IPS-20b (cell line): ENCODE results near the gene CEP290.
"Not testable (repeated sequence)": the region's sequence is repeated elsewhere in the genome, so short reads cannot be mapped to it uniquely, and the experiment has no call there.

Experiments
- H3K27ac ChIP-seq: one replicate; pipeline ENCODE4 v1.5.1; 2013; ENCODE audit warnings: low read length
- H3K27me3 ChIP-seq: 2 replicates; pipeline ENCODE4 v1.6.1; 2013; ENCODE audit warnings: mild to moderate bottlenecking, low read length, inconsistent platforms; ENCODE audit not compliant: insufficient read depth
- H3K36me3 ChIP-seq: 2 replicates; pipeline ENCODE4 v1.6.1; 2013; ENCODE audit warnings: low read depth, mild to moderate bottlenecking, inconsistent platforms, low read length, moderate library complexity; ENCODE audit not compliant: insufficient read depth
- H3K4me1 ChIP-seq: 2 replicates; pipeline ENCODE4 v1.6.1; 2013; ENCODE audit warnings: mild to moderate bottlenecking, control low read depth, inconsistent platforms, low read length, moderate library complexity; ENCODE audit not compliant: insufficient read depth
- H3K4me3 ChIP-seq: 2 replicates; pipeline ENCODE4 v1.5.1; 2013; ENCODE audit warnings: mild to moderate bottlenecking, low read length, inconsistent platforms
- H3K9ac ChIP-seq: 2 replicates; pipeline ENCODE4 v1.6.1; 2013; ENCODE audit warnings: low read depth, mild to moderate bottlenecking, inconsistent platforms, low read length, moderate library complexity
- H3K9me3 ChIP-seq: 2 replicates; pipeline ENCODE4 v1.6.1; 2013; ENCODE audit warnings: mild to moderate bottlenecking, low read depth, low read length, inconsistent platforms; ENCODE audit not compliant: insufficient read depth

CEP290 gene

GRCh38 chr12:88035907-88036289 lies 106.0 kb downstream of the CEP290 start:
- H3K27me3 ChIP-seq, result no peaks in the 10 kb centered on the region
- no peaks in the 10 kb centered on the region for H3K36me3 ChIP-seq
- peaks cover 22% of the 10 kb centered on the region; the same call in 1 of the 2 replicates for H3K4me1 ChIP-seq
- H3K9me3 ChIP-seq, result no peaks in the 10 kb centered on the region; the same call in 1 of the 2 replicates
- H3K4me3 ChIP-seq, result peak overlapping the region; percentile 98
- H3K27ac ChIP-seq, result no peak overlapping the region
- peak overlapping the region; percentile 90 for H3K9ac ChIP-seq

- Histone ChIP-seq H3K36me3 (no peaks in the 10 kb centered on the region), H3K4me3 (peak overlapping the region; percentile 98), H3K4me1 (peaks cover 22% of the 10 kb centered on the region; the same call in 1 of the 2 replicates), H3K9ac (peak overlapping the region; percentile 90), H3K27ac (no peak overlapping the region), H3K9me3 (no peaks in the 10 kb centered on the region; the same call in 1 of the 2 replicates), H3K27me3 (no peaks in the 10 kb centered on the region)
Measured at GRCh38 chr12:88035271-88035906, 106.5 kb downstream of the CEP290 start.

GRCh38 chr12:88031161-88031560 lies 110.7 kb downstream of the CEP290 start:
- not testable (repeated sequence) for H3K27ac ChIP-seq, H3K9me3 ChIP-seq, H3K27me3 ChIP-seq, H3K4me1 ChIP-seq, H3K9ac ChIP-seq, H3K36me3 ChIP-seq, H3K4me3 ChIP-seq

GRCh38 chr12:88029093-88029665 lies 112.7 kb downstream of the CEP290 start, which contains the start of gene C12orf50:
Gene C12orf50 (minus strand): TSS chr12:88029401. CDS start chr12:88026962, 2,439 bp downstream.
- Histone ChIP-seq H3K36me3 (no peaks in the 10 kb centered on the region), H3K4me3 (no peak within 1 kb of the TSS), H3K27ac (no peak within 1 kb of the TSS), H3K9ac (no peak within 1 kb of the TSS), H3K9me3 (no peaks in the 10 kb centered on the region; the same call in 1 of the 2 replicates), H3K4me1 (no peaks in the 10 kb centered on the region), H3K27me3 (no peaks in the 10 kb centered on the region)

- no peak overlapping the region for H3K9ac ChIP-seq
- H3K9me3 ChIP-seq, result no peaks in the 10 kb centered on the region; the same call in 1 of the 2 replicates
- no peaks in the 10 kb centered on the region for H3K27me3 ChIP-seq
- H3K4me1 ChIP-seq, result no peaks in the 10 kb centered on the region
- H3K36me3 ChIP-seq, result no peaks in the 10 kb centered on the region
- H3K27ac ChIP-seq, result no peak overlapping the region
- no peak overlapping the region for H3K4me3 ChIP-seq
Measured at GRCh38 chr12:88026196-88026595, 115.7 kb downstream of the CEP290 start.

- no peaks in the 10 kb centered on the region for H3K27me3 ChIP-seq
- no peaks in the 10 kb centered on the region for H3K4me1 ChIP-seq
- H3K9ac ChIP-seq, result no peak overlapping the region
- H3K9me3 ChIP-seq, result peaks cover 39% of the 10 kb centered on the region
- no peaks in the 10 kb centered on the region for H3K36me3 ChIP-seq
- H3K4me3 ChIP-seq, result no peak overlapping the region
- H3K27ac ChIP-seq, result no peak overlapping the region
Measured at GRCh38 chr12:88017964-88018363, 123.9 kb downstream of the CEP290 start.

- Histone ChIP-seq H3K27ac (no peak overlapping the region), H3K36me3 (no peaks in the 10 kb centered on the region), H3K9ac (no peak overlapping the region)
Measured at GRCh38 chr12:88015825-88016224, 126.1 kb downstream of the CEP290 start.

GRCh38 chr12:88011755-88012154 lies 130.1 kb downstream of the CEP290 start:
- Histone ChIP-seq H3K27me3 (no peaks in the 10 kb centered on the region), H3K36me3 (no peaks in the 10 kb centered on the region), H3K4me3 (no peak overlapping the region), H3K27ac (no peak overlapping the region), H3K9me3 (peaks cover 11% of the 10 kb centered on the region; the same call in 1 of the 2 replicates), H3K4me1 (no peaks in the 10 kb centered on the region), H3K9ac (no peak overlapping the region)

More at GRCh38 chr12:88015825-88016224, 126.1 kb downstream of the CEP290 start:
- H3K27me3 ChIP-seq, result no peaks in the 10 kb centered on the region
- H3K4me1 ChIP-seq, result no peaks in the 10 kb centered on the region
- H3K9me3 ChIP-seq, result peaks cover 39% of the 10 kb centered on the region
- H3K4me3 ChIP-seq, result no peak overlapping the region

GRCh38 chr12:88006351-88006750 lies 135.5 kb downstream of the CEP290 start:
- no peaks in the 10 kb centered on the region for H3K4me1 ChIP-seq

GRCh38 chr12:88001327-88001726 lies 140.6 kb downstream of the CEP290 start:
- Histone ChIP-seq H3K27ac (no peak overlapping the region), H3K36me3 (no peaks in the 10 kb centered on the region), H3K9me3 (peaks cover 5% of the 10 kb centered on the region; the same call in 1 of the 2 replicates), H3K9ac (no peak overlapping the region), H3K27me3 (no peaks in the 10 kb centered on the region), H3K4me1 (no peaks in the 10 kb centered on the region), H3K4me3 (no peak overlapping the region)

More at GRCh38 chr12:88006351-88006750, 135.5 kb downstream of the CEP290 start:
- H3K4me3 ChIP-seq, result no peak overlapping the region
- H3K36me3 ChIP-seq, result no peaks in the 10 kb centered on the region
- H3K27ac ChIP-seq, result no peak overlapping the region
- H3K9me3 ChIP-seq, result peaks cover 13% of the 10 kb centered on the region; the same call in 1 of the 2 replicates
- no peak overlapping the region for H3K9ac ChIP-seq
- no peaks in the 10 kb centered on the region for H3K27me3 ChIP-seq
